Left ventricle myocardium inferior (tissue), 1 donor: Measurements from ENCODE around the gene EPS8. TPM values are rescaled to one million over a fixed set of nuclear protein-coding genes. Genes with fewer than 3 reads are reported as not detected.

ENCODE experiments used
- DNase-seq: peaks from one replicate; pipeline ENCODE4 v3.0.0-alpha.2; 2020
- H3K27ac ChIP-seq: fragments of 200-600 bp; replicated peaks from 2 replicates; pipeline ENCODE4 v1.8.0; 2021
- H3K27me3 ChIP-seq: fragments of 200-600 bp; 2 replicates; pipeline ENCODE4 v1.8.0; 2021; ENCODE audit warnings: low read depth
- H3K36me3 ChIP-seq: fragments of 200-600 bp; 2 replicates; pipeline ENCODE4 v1.8.0; 2021
- H3K4me1 ChIP-seq: fragments of 200-600 bp; 2 replicates; pipeline ENCODE4 v1.8.0; 2021
- H3K4me3 ChIP-seq: fragments of 200-600 bp; 2 replicates; pipeline ENCODE4 v1.8.0; 2021; ENCODE audit warnings: mild to moderate bottlenecking, moderate library complexity
- H3K9me3 ChIP-seq: fragments of 200-600 bp; replicated peaks from 2 replicates; pipeline ENCODE4 v1.8.0; 2021
- intact Hi-C: fragments of 100-400 bp; cut with micrococcal nuclease; formaldehyde crosslinking; loops from one replicate; pipeline ENCODE4 v1.11.0; 2022
- total RNA-seq: library from RNA; stranded (reverse); fragmentation: NEBNext Ultra II Directional; extraction: Animal tissue kit (Norgen Biotek cat#: 25700); gene quantifications from one replicate; pipeline ENCODE4 v1.2.1, GENCODE V29; 2021
- TF ChIP-seq, protein P1 (sequence below): fragments of 200-600 bp; IDR thresholded peaks from 2 replicates; pipeline ENCODE4 v1.8.0; 2021; ENCODE audit warnings: antibody characterized with exemption, mild to moderate bottlenecking, borderline replicate concordance
- donor health status: DM: no; HTN: yes; CAD: no; lungs with severe emphysema.

EPS8 gene
- total RNA-seq, 1 donor from 2014 or later = 18.9 TPM

DNA sequence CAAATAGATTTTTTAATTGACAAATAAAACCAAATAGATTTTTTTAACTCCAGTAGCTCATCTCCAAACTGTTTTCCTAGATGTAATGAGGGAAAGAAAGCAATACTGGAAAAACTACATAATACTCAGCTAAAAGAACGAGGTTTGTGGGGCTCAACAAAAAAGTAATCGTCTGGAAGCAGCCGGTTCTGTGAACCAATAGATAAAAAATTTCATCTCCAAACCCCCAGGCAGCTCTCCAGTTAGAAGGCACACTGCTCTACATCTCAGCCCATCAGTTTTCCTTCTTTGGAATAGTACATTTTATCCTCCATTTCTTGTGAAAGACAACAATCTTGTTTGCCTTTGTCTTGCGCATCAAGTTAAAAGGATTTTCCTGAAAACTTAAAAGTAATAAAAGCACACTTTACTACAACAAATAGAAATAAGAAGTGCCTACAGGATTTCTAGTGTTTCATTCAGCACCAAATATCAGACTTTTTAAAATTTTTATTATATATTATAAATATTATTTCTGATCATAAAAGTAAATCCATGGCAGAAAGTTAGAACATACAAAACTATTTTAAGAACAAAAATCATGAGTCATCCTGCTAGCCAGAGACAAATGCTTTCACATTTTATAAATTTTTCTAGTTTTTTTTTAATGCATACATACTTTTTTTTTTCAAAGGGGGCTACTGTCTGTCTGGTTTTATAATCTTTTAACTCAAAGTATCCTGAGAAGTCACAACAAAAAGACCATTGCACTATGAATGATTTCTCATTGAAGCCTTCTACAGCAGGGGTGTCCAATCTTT lies 67.7 kb downstream of the EPS8 start:
- no peaks in the 10 kb centered on the region for H3K9me3 ChIP-seq
- no peak for DNase-seq
- no peaks in the 10 kb centered on the region for H3K36me3 ChIP-seq
- TF ChIP-seq, protein P1, sequence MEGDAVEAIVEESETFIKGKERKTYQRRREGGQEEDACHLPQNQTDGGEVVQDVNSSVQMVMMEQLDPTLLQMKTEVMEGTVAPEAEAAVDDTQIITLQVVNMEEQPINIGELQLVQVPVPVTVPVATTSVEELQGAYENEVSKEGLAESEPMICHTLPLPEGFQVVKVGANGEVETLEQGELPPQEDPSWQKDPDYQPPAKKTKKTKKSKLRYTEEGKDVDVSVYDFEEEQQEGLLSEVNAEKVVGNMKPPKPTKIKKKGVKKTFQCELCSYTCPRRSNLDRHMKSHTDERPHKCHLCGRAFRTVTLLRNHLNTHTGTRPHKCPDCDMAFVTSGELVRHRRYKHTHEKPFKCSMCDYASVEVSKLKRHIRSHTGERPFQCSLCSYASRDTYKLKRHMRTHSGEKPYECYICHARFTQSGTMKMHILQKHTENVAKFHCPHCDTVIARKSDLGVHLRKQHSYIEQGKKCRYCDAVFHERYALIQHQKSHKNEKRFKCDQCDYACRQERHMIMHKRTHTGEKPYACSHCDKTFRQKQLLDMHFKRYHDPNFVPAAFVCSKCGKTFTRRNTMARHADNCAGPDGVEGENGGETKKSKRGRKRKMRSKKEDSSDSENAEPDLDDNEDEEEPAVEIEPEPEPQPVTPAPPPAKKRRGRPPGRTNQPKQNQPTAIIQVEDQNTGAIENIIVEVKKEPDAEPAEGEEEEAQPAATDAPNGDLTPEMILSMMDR = no peak
- no peak overlapping the region for H3K4me3 ChIP-seq
- intact Hi-C loops = no loop called here
- H3K27me3 ChIP-seq = no peaks in the 10 kb centered on the region
- peaks cover 53% of the 10 kb centered on the region for H3K4me1 ChIP-seq
- H3K27ac ChIP-seq = peak overlapping the region; percentile 12

DNA sequence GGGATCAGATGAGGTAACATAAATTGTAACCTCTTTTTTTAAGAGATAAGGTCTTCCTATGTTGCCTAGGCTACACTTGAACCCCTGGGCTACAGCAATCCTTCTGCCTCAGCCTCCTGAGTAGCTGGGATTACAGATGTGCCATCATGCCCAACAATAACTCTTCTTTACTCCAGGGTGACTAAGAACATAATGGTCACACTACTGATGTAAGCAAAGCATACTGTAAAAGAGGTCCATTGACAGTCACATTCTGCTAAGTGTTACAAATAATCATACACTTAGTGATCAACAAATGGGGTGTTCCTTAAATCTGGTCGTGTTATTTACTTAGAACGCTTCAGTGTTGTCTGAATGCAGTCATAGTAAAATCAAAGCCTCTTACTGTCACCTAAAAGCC lies 68.9 kb downstream of the EPS8 start:
- peaks cover 51% of the 10 kb centered on the region for H3K4me1 ChIP-seq
- H3K36me3 ChIP-seq = no peaks in the 10 kb centered on the region
- peak overlapping the region; percentile 7 for H3K27ac ChIP-seq
- H3K9me3 ChIP-seq = no peaks in the 10 kb centered on the region
- DNase-seq = no peak
- no peak overlapping the region for H3K4me3 ChIP-seq
- intact Hi-C loops = no loop called here
- TF ChIP-seq, protein P1 = no peak
- H3K27me3 ChIP-seq = no peaks in the 10 kb centered on the region

DNA sequence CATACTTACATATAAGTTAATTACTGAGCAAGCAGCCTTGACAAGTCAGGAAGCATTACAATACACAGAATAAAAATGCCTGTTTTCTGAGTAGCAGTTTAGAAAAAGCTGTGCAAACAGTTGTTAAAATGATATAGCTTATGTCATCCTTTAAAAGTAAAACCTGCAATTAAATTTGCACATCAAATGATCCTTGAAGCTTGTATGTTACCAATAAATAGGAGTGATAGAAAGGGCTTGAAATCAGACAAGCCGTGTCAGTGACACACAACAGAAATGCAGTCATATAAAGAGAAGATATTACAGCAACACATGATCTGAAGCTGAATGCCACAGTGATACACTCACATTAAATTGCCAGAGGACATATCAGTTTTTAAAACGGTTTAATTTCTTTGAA lies 70.0 kb downstream of the EPS8 start:
- Histone ChIP-seq H3K9me3 (no peaks in the 10 kb centered on the region), H3K4me1 (peaks cover 50% of the 10 kb centered on the region), H3K4me3 (no peak overlapping the region), H3K27me3 (no peaks in the 10 kb centered on the region), H3K27ac (no peak overlapping the region), H3K36me3 (no peaks in the 10 kb centered on the region)
- DNase-seq = no peak
- intact Hi-C loops = no loop called here
- TF ChIP-seq, protein P1 = no peak

DNA sequence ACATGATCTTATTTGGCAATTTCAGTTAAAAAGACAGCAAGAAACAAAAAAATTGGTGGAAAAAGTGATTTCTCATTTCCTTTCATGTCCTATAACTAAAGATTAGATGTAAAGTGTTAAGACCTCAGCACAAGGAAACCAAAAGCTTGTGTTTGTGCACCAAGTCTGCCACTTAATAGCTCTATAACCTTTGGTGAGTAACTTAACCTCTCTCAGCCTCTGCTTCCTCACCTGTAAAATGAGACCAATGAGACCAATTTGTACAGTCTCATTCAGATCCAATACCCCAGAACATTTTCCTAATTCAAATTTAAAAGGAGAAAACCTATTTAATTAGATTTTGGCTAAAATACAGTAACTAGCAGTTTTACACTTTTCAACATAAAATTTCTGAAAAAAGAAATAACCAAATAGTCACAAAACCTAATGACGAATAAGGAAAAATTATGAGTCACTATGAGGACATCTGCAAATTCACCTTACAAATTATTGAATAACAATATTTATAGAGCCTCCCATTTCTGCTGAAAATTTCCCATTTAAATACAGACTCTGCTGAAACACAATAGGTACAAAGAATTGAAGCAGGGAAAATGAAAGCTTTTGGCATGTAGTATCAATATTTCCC lies 71.1 kb downstream of the EPS8 start:
- Histone ChIP-seq H3K4me1 (peaks cover 58% of the 10 kb centered on the region), H3K9me3 (no peaks in the 10 kb centered on the region), H3K27ac (peak overlapping the region; percentile 4), H3K27me3 (no peaks in the 10 kb centered on the region), H3K36me3 (no peaks in the 10 kb centered on the region), H3K4me3 (no peak overlapping the region)
- TF ChIP-seq, protein P1 = no peak
- no peak for DNase-seq
- intact Hi-C loops = no loop called here

- peaks cover 71% of the 10 kb centered on the region for H3K4me1 ChIP-seq
Observed at GRCh38 chr12:15716581-15716980, 72.6 kb downstream of the EPS8 start.

More at GRCh38 chr12:15716581-15716980, 72.6 kb downstream of the EPS8 start:
- no peak for DNase-seq
- no peak overlapping the region for H3K4me3 ChIP-seq
- H3K27ac ChIP-seq = peak overlapping the region; percentile 1
- TF ChIP-seq, protein P1 = no peak
- H3K27me3 ChIP-seq = no peaks in the 10 kb centered on the region
- no peaks in the 10 kb centered on the region for H3K36me3 ChIP-seq
- intact Hi-C loops = no loop called here
- H3K9me3 ChIP-seq = no peaks in the 10 kb centered on the region
